NCI-H2107 treated with DMSO at 0.1 percent for 48 hours (cell line): Measurements from ENCODE around the gene STMP1.

Source experiments
- DNase-seq: peaks from one replicate; lab custom pipeline; 2025; ENCODE audit not compliant: unreplicated experiment; lab: John Stamatoyannopoulos, UW

Gene STMP1

GRCh38 chr7:135718794-135719437 lies 56.6 kb downstream of the STMP1 start:
- DNase-seq: no peak

GRCh38 chr7:135719688-135720087 lies 57.4 kb downstream of the STMP1 start:
- no peak for DNase-seq

- DNase-seq: no peak
Observed at GRCh38 chr7:135721198-135721820, 59.0 kb downstream of the STMP1 start.

- no peak for DNase-seq
Observed at GRCh38 chr7:135723411-135723810, 61.1 kb downstream of the STMP1 start.
